Immature natural killer cell (primary cell): ENCODE data around the gene ZNF180. TPM values are rescaled to one million over a fixed set of nuclear protein-coding genes. Genes with fewer than 3 reads are reported as not detected.
"Not testable (repeated sequence)": the region's sequence is repeated elsewhere in the genome, so short reads cannot be mapped to it uniquely, and the experiment has no call there.

Source experiments
- DNase-seq, 3 donors: peaks; one replicate each; pipeline ENCODE4 v3.0.0; 2022; ENCODE audit warnings: mixed read lengths in 1 of 3
- H3K27ac Mint-ChIP-seq, 6 donors: one replicate each; pipeline ENCODE4 v1.8.0; 2020; ENCODE audit warnings: mixed read lengths in 6 of 6, mild to moderate bottlenecking in 5 of 6, inconsistent platforms in 4 of 6, moderate library complexity in 3 of 6
- H3K27me3 Mint-ChIP-seq, 3 donors: one replicate each; pipeline ENCODE4 v1.8.0; 2020 to 2021; ENCODE audit warnings: low read depth in 3 of 3, mild to moderate bottlenecking in 3 of 3, mixed read lengths in 3 of 3, moderate library complexity in 3 of 3, inconsistent platforms in 1 of 3
- H3K36me3 Mint-ChIP-seq, 3 donors: one replicate each; pipeline ENCODE4 v1.8.0; 2020; ENCODE audit warnings: mixed read lengths in 3 of 3, inconsistent platforms in 2 of 3, mild to moderate bottlenecking in 2 of 3
- H3K4me1 Mint-ChIP-seq, 2 donors: one replicate each; pipeline ENCODE4 v1.8.0; 2020; ENCODE audit warnings: inconsistent platforms in 2 of 2, mild to moderate bottlenecking in 2 of 2, mixed read lengths in 2 of 2, moderate library complexity in 1 of 2
- H3K4me3 Mint-ChIP-seq, 5 donors: one replicate each; pipeline ENCODE4 v1.8.0; 2020; ENCODE audit warnings: mild to moderate bottlenecking in 5 of 5, mixed read lengths in 5 of 5, inconsistent platforms in 3 of 5, moderate library complexity in 3 of 5
- H3K9me3 Mint-ChIP-seq, 6 donors: one replicate each; pipeline ENCODE4 v1.8.0; 2020; ENCODE audit warnings: mild to moderate bottlenecking in 6 of 6, mixed read lengths in 6 of 6, inconsistent platforms in 4 of 6, moderate library complexity in 3 of 6
- polyA plus RNA-seq, 3 donors: library from polyadenylated mRNA; unstranded; fragments of 300-500 nt; fragmentation: Illumina TruSeq; gene quantifications; one replicate each; pipeline ENCODE4 v1.2.3, GENCODE V29; 2021

ZNF180 gene
- 1 to 10 TPM; 2.3 to 7.9 (median 3.8) TPM for polyA plus RNA-seq

- Mint-ChIP-seq H3K27ac (peak within 1 kb of the TSS; percentile 84 to 95 (median 90)), H3K27me3 (peaks cover 3 to 17% (median 12%) of the 10 kb centered on the region in 3 donors), H3K4me1 (peaks cover 41 to 52% of the 10 kb centered on the region in 2 donors), H3K9me3 (peaks cover 6 to 13% (median 9%) of the 10 kb centered on the region in 6 donors), H3K4me3 (peak within 1 kb of the TSS; percentile 86 to 96 (median 94)), H3K36me3 (peaks cover 19 to 30% (median 25%) of the 10 kb centered on the region in 3 donors)
- DNase-seq = peak; percentile 95 to 96 (median 96)
Observed at GRCh38 chr19:44499962-44500949, at the start of gene ZNF180. Gene ZNF180 (minus strand): TSS chr19:44500522. CDS start chr19:44497334, 3,188 bp downstream.

DNA sequence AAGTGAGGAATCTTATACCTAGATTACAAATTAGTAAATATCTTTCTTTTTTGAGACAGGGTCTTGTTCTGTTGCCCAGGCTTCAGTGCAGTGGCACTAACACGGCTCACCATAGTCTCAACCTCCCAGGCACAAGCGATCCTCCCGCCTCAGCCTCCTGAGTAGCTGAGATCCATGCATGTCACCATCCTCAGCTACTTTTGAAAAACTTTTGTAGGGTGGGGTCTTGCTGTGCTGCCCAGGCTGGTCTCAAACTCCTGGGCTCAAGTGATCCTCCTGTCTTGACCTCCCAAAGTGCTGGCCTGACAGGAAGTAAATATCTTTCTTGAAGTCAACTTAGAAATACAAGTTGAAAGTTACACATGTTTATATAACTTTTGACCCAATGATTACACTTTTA, 49.2 kb upstream of the ZNF180 start:
- no peak for DNase-seq
- H3K4me3 Mint-ChIP-seq = no peak overlapping the region
- peaks cover 0 to 5% (median 0%) of the 10 kb centered on the region in 6 donors for H3K9me3 Mint-ChIP-seq

DNA sequence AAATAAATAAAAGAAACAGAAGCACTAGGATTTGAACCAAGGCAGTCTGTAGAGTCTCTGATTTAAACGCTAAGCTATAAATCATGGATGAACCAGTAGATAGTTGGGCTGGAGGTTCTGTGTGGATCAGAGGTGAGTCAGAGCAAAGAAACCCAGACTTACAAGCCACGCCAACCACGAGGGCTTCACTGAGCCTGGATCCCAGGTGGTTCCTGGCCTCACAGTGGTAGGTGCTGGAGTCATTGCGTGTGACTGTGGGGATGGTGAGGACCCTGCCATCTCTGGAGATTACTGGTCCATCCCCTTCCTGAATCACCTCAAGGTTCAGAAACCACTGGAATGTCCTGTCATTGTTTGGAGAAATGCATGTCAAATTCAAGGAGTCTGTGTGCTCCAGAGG, 48.4 kb upstream of the ZNF180 start:
- H3K4me1 Mint-ChIP-seq = no peaks in the 10 kb centered on the region
- H3K27ac Mint-ChIP-seq = no peak overlapping the region
- H3K36me3 Mint-ChIP-seq = no peaks in the 10 kb centered on the region
- peaks cover 0 to 5% (median 0%) of the 10 kb centered on the region in 6 donors for H3K9me3 Mint-ChIP-seq
- no peak overlapping the region for H3K4me3 Mint-ChIP-seq
- no peak for DNase-seq
- H3K27me3 Mint-ChIP-seq = peaks cover 9 to 18% (median 13%) of the 10 kb centered on the region in 3 donors

More for the DNA sequence above, 49.2 kb upstream of the ZNF180 start:
- peaks cover 6 to 20% (median 12%) of the 10 kb centered on the region in 3 donors for H3K27me3 Mint-ChIP-seq
- H3K27ac Mint-ChIP-seq = no peak overlapping the region
- no peaks in the 10 kb centered on the region for H3K36me3 Mint-ChIP-seq
- no peaks in the 10 kb centered on the region for H3K4me1 Mint-ChIP-seq

- no peaks in the 10 kb centered on the region for H3K4me1 Mint-ChIP-seq
- peaks cover 7 to 8% (median 7%) of the 10 kb centered on the region in 3 donors for H3K27me3 Mint-ChIP-seq
- H3K36me3 Mint-ChIP-seq = no peaks in the 10 kb centered on the region
- H3K27ac Mint-ChIP-seq = no peak overlapping the region
- no peak overlapping the region for H3K4me3 Mint-ChIP-seq
- DNase-seq = no peak
- peaks cover 0 to 4% (median 0%) of the 10 kb centered on the region in 6 donors for H3K9me3 Mint-ChIP-seq
Observed at GRCh38 chr19:44544031-44544430, 43.7 kb upstream of the ZNF180 start.

GRCh38 chr19:44542671-44543070, 42.3 kb upstream of the ZNF180 start:
- Mint-ChIP-seq H3K27me3 (peaks cover 4 to 6% (median 5%) of the 10 kb centered on the region in 3 donors), H3K4me3 (no peak overlapping the region), H3K4me1 (no peaks in the 10 kb centered on the region), H3K36me3 (no peaks in the 10 kb centered on the region), H3K9me3 (peaks cover 0 to 4% (median 0%) of the 10 kb centered on the region in 6 donors), H3K27ac (no peak overlapping the region)
- no peak for DNase-seq

- Mint-ChIP-seq H3K9me3 (peaks cover 0 to 4% (median 0%) of the 10 kb centered on the region in 6 donors), H3K27me3 (peaks cover 3 to 7% (median 7%) of the 10 kb centered on the region in 3 donors), H3K27ac (no peak overlapping the region), H3K4me1 (no peaks in the 10 kb centered on the region), H3K4me3 (no peak overlapping the region), H3K36me3 (no peaks in the 10 kb centered on the region)
- no peak for DNase-seq
Observed at GRCh38 chr19:44540736-44541135, 40.4 kb upstream of the ZNF180 start.

DNA sequence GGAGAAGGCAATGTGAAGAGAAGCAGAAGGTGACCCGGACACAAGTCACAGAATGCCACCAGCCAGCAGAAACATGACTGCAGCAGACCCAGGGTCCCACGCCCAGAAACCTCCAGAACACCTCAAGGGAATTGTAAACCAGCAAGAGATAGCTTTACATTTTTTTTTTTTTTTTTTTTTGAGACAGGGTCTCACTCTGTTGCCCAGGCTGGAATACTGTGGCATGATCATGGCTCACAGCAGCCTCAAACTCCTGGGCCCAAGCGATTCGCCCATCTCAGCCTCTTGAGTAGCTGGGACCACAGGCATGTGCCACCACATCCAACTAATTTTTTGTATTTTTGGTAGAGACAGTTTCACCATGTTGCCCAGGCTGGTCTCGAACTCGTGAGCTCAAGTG, 39.7 kb upstream of the ZNF180 start:
- H3K27me3 Mint-ChIP-seq = peaks cover 2 to 9% (median 7%) of the 10 kb centered on the region in 3 donors
- no peaks in the 10 kb centered on the region for H3K4me1 Mint-ChIP-seq
- H3K4me3 Mint-ChIP-seq = no peak overlapping the region
- peaks cover 0 to 4% (median 0%) of the 10 kb centered on the region in 6 donors for H3K9me3 Mint-ChIP-seq
- no peak for DNase-seq
- H3K27ac Mint-ChIP-seq = no peak overlapping the region
- H3K36me3 Mint-ChIP-seq = no peaks in the 10 kb centered on the region

DNA sequence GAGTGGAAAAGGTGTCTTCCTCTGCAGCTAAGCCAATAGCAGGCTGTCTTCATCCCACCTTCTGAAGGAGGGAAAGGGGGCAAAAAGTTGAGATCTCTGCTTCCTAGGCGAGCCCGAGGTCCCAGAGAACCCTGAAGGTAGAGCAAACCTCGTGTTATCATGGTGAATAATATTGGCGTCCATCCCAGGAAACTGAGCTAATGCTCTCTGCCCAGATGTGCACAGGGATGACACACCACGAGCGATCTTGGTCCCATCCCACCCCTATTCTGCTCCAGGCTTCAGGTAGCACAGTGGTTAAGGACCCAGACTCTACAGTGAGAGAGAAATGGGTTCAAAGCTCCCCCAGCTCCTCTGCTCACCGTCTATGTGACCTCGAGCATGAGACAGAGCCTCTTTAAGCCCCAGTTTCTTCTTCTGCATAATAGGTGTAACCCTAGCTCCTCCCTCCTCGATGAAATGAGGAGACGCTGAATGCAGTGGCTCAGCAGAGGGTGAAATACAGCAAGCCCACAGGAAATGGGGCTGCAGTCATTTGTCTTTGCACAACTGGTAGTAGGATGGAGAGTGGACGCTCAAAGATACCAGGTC, 39.0 kb upstream of the ZNF180 start:
- H3K4me1 Mint-ChIP-seq = no peaks in the 10 kb centered on the region
- H3K27ac Mint-ChIP-seq = no peak overlapping the region
- H3K27me3 Mint-ChIP-seq = peaks cover 2 to 9% (median 7%) of the 10 kb centered on the region in 3 donors
- peaks cover 0 to 4% (median 0%) of the 10 kb centered on the region in 6 donors for H3K9me3 Mint-ChIP-seq
- H3K4me3 Mint-ChIP-seq = no peak overlapping the region
- DNase-seq = no peak
- no peaks in the 10 kb centered on the region for H3K36me3 Mint-ChIP-seq

- not testable (repeated sequence) for H3K4me1 Mint-ChIP-seq, H3K27me3 Mint-ChIP-seq, H3K27ac Mint-ChIP-seq, H3K4me3 Mint-ChIP-seq, H3K36me3 Mint-ChIP-seq, H3K9me3 Mint-ChIP-seq, DNase-seq
Observed at GRCh38 chr19:44535361-44535760, 35.0 kb upstream of the ZNF180 start.

DNA sequence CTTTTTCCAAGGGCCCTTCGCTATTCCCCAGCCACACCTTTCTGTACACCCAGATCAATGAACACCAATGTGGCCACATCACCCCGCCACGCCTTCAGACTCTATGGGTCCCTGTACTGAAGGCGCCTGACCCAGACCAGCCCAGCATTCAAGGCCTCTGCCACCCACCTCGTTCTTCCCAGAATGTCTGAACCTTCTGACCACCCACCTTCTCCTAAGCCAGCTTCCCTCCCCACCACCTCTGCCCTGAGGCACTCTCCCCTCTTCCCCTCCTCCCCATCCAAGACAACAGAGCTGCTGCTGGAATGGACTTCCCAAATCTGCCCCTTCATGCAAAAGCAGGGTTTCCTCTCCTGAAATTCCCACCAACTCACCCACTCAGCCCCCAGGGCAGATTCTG, 32.5 kb upstream of the ZNF180 start:
- H3K27me3 Mint-ChIP-seq = peaks cover 0 to 8% (median 4%) of the 10 kb centered on the region in 3 donors
- H3K9me3 Mint-ChIP-seq = peaks cover 0 to 4% (median 0%) of the 10 kb centered on the region in 6 donors
- no peak overlapping the region for H3K4me3 Mint-ChIP-seq
- no peak overlapping the region for H3K27ac Mint-ChIP-seq
- H3K36me3 Mint-ChIP-seq = no peaks in the 10 kb centered on the region
- no peaks in the 10 kb centered on the region for H3K4me1 Mint-ChIP-seq
- no peak for DNase-seq

GRCh38 chr19:44530777-44531176, 30.5 kb upstream of the ZNF180 start:
- peaks cover 0 to 4% (median 0%) of the 10 kb centered on the region in 6 donors for H3K9me3 Mint-ChIP-seq
- H3K27me3 Mint-ChIP-seq = peaks cover 0 to 9% (median 0%) of the 10 kb centered on the region in 3 donors
- H3K27ac Mint-ChIP-seq = no peak overlapping the region
- no peaks in the 10 kb centered on the region for H3K4me1 Mint-ChIP-seq
- no peak overlapping the region for H3K4me3 Mint-ChIP-seq
- H3K36me3 Mint-ChIP-seq = peaks cover 0 to 4% (median 0%) of the 10 kb centered on the region in 3 donors
- DNase-seq = no peak

DNA sequence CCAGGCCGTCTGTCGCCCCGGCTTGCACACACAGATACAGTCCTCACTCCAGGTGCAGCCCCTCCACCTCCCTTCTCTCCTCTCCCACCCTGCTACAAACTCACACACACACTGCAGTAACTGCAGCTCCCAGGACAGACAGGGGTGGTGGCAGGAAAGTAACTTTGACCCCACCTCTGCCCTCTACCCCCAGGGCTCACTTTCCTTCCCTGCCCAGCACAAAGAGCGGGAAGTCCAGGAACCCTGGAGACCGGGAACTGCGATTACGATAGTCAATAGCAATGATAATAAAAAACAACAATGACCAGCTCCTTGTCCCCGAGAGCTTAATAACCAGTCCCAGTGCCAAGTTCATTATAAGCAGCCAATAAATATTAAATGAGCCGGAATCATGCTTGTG, 29.2 kb upstream of the ZNF180 start, which contains the start of gene CEACAM20:
Gene CEACAM20, minus strand, starts transcription at position 140 of the 400 bp plus-strand sequence. CDS start 166 bp downstream, outside the sequence.
- peaks cover 0 to 4% (median 0%) of the 10 kb centered on the region in 3 donors for H3K36me3 Mint-ChIP-seq
- H3K27me3 Mint-ChIP-seq = peaks cover 0 to 9% (median 0%) of the 10 kb centered on the region in 3 donors
- H3K9me3 Mint-ChIP-seq = peaks cover 0 to 2% (median 0%) of the 10 kb centered on the region in 6 donors
- no peak within 1 kb of the TSS for H3K4me3 Mint-ChIP-seq
- peak within 1 kb of the TSS in 1 of 6 donors; percentile 51 for H3K27ac Mint-ChIP-seq
- H3K4me1 Mint-ChIP-seq = no peaks in the 10 kb centered on the region
- DNase-seq = no peak

GRCh38 chr19:44527554-44527953, 27.2 kb upstream of the ZNF180 start:
- Mint-ChIP-seq H3K27me3 (peaks cover 0 to 5% (median 0%) of the 10 kb centered on the region in 3 donors), H3K9me3 (peaks cover 0 to 2% (median 0%) of the 10 kb centered on the region in 6 donors), H3K36me3 (peaks cover 0 to 4% (median 0%) of the 10 kb centered on the region in 3 donors), H3K4me1 (no peaks in the 10 kb centered on the region), H3K4me3 (no peak overlapping the region), H3K27ac (no peak overlapping the region)
- DNase-seq = no peak
